Keratinocyte (primary cell): Measurements from ENCODE around the gene SEMA3C. TPM values are rescaled to one million over a fixed set of nuclear protein-coding genes. Genes with fewer than 3 reads are reported as not detected.

ENCODE experiments used
- DNase-seq: peaks from one replicate; pipeline ENCODE4 v3.0.0-alpha.2; 2011; ENCODE audit warnings: low read depth, missing footprints, low spot score
- FAIRE-seq: peaks from 2 replicates; lab custom pipeline; 2011; peaks lifted over from hg19 to GRCh38; lab: Jason Lieb, UNC
- H2AFZ ChIP-seq: 2 replicates; pipeline ENCODE4 v1.6.0; 2012; ENCODE audit warnings: low read length, control low read depth, inconsistent platforms; ENCODE audit not compliant: control insufficient read depth
- H3K27ac ChIP-seq: 2 replicates; pipeline ENCODE4 v1.5.1; 2011; ENCODE audit warnings: low read length; ENCODE audit not compliant: control insufficient read depth, insufficient read depth
- H3K27me3 ChIP-seq: 3 replicates; pipeline ENCODE4 v1.6.0; 2011; ENCODE audit warnings: low read length; ENCODE audit not compliant: control insufficient read depth, insufficient read depth; ENCODE audit errors: extremely low read depth
- H3K36me3 ChIP-seq, 2 experiments: 2 replicates in 1 of 2; 3 replicates in 1 of 2; pipeline ENCODE4 v1.5.1; 2011; ENCODE audit warnings: low read length in 2 of 2, mild to moderate bottlenecking in 1 of 2; ENCODE audit not compliant: control insufficient read depth in 2 of 2, insufficient read depth in 2 of 2; ENCODE audit errors: extremely low read depth in 1 of 2
- H3K4me1 ChIP-seq: 3 replicates; pipeline ENCODE4 v1.5.1; 2011; ENCODE audit warnings: low read length; ENCODE audit not compliant: control insufficient read depth, insufficient read depth; ENCODE audit errors: extremely low read depth
- H3K4me2 ChIP-seq: 3 replicates; pipeline ENCODE4 v1.6.0; 2011; ENCODE audit warnings: low read depth, low read length; ENCODE audit not compliant: control insufficient read depth, insufficient read depth; ENCODE audit errors: extremely low read depth
- H3K4me3 ChIP-seq, 3 experiments: fragments of 200-600 bp in 1 of 3; sonication (generic) in 1 of 3; 2 replicates in 2 of 3; 3 replicates in 1 of 3; pipeline ENCODE4 v1.5.1; 2011 to 2016; ENCODE audit warnings: low read length in 3 of 3, mild to moderate bottlenecking in 3 of 3, control low read depth in 2 of 3, inconsistent platforms in 1 of 3, low read depth in 1 of 3, mixed read lengths in 1 of 3, mixed run types in 1 of 3, moderate library complexity in 1 of 3; ENCODE audit not compliant: control insufficient read depth in 2 of 3, insufficient read depth in 2 of 3; ENCODE audit errors: extremely low read depth in 1 of 3
- H3K79me2 ChIP-seq: 2 replicates; pipeline ENCODE4 v1.6.0; 2012; ENCODE audit warnings: low read length; ENCODE audit not compliant: control insufficient read depth, insufficient read depth
- H3K9ac ChIP-seq: 3 replicates; pipeline ENCODE4 v1.6.0; 2011; ENCODE audit warnings: low read length; ENCODE audit not compliant: control insufficient read depth, insufficient read depth; ENCODE audit errors: extremely low read depth
- H3K9me1 ChIP-seq: 3 replicates; pipeline ENCODE4 v1.6.0; 2011; ENCODE audit warnings: low read length; ENCODE audit not compliant: control insufficient read depth, insufficient read depth; ENCODE audit errors: extremely low read depth
- H3K9me3 ChIP-seq: 2 replicates; pipeline ENCODE4 v1.5.1; 2012; ENCODE audit warnings: low read depth, low read length; ENCODE audit not compliant: control insufficient read depth
- H4K20me1 ChIP-seq: 3 replicates; pipeline ENCODE4 v1.6.0; 2011; ENCODE audit warnings: low read length; ENCODE audit not compliant: control insufficient read depth, insufficient read depth; ENCODE audit errors: extremely low read depth
- CTCF ChIP-seq, 3 experiments: IDR thresholded peaks in 1 of 3; conservative IDR thresholded peaks in 1 of 3; optimal IDR thresholded peaks in 1 of 3; 2 replicates in 2 of 3; 3 replicates in 1 of 3; pipeline versions ENCODE3 to v1.5.1; 2011; ENCODE audit warnings: low read length in 3 of 3, mild to moderate bottlenecking in 3 of 3, moderate library complexity in 2 of 3, control low read depth in 1 of 3, inconsistent platforms in 1 of 3; ENCODE audit not compliant: insufficient read depth in 2 of 3; ENCODE audit errors: extremely low read depth in 1 of 3
- EZH2 ChIP-seq: IDR thresholded peaks from one replicate; pipeline ENCODE4 v1.6.1; 2012; ENCODE audit warnings: inconsistent platforms, mild to moderate bottlenecking, low read length, moderate library complexity
- dilution Hi-C: fragments of 300-500 bp; cut with MboI; formaldehyde crosslinking; loops from one replicate; pipeline ENCODE4 v1.7.0; 2020; ENCODE audit warnings: low sequenced_read_pairs; ENCODE audit not compliant: extremely low pct_ligation_motif_present
- polyA plus RNA-seq, 5 experiments: library from polyadenylated mRNA; depleted of rRNA in 3 of 5; stranded (reverse) in 3 of 5; stranded (forward) in 1 of 5; unstranded in 1 of 5; fragments of >200 nt; gene quantifications; 1 replicate in 1 of 5; 2 replicates in 3 of 5; 3 replicates in 1 of 5; pipeline versions ENCODE4 v1.2.1 to v1.2.3, GENCODE V29; 2011 to 2012; ENCODE audit warnings: missing spikeins in 2 of 5, low read depth in 1 of 5, low replicate concordance in 1 of 5

The SEMA3C gene
- polyA plus RNA-seq, 1 donor (not counting 4 experiments of a cell fraction or from before 2014, with no cell fraction given) = 142 TPM

GRCh38 chr7:80705130-80705781 lies 213.6 kb downstream of the SEMA3C start:
- TF ChIP-seq CTCF (optimal IDR thresholded peaks at IDR 0.05 in 1 of 3, IDR thresholded peaks at IDR 0.05 in 1 of 3, conservative IDR thresholded peaks at IDR 0.05 in 1 of 3; ENCODE audit: extremely low read depth in 1 of 3, insufficient read depth in 2 of 3, low read length in 3 of 3) = no peak
- no peak for TF ChIP-seq EZH2
- no peak overlapping the region for H3K9ac ChIP-seq
- no peaks in the 10 kb centered on the region for H4K20me1 ChIP-seq
- no peak overlapping the region for H3K27ac ChIP-seq
- H3K36me3 ChIP-seq = no peaks in the 10 kb centered on the region
- H3K79me2 ChIP-seq = no peaks in the 10 kb centered on the region
- dilution Hi-C loops = no loop called here
- no peaks in the 10 kb centered on the region for H3K27me3 ChIP-seq
- H3K4me1 ChIP-seq = no peaks in the 10 kb centered on the region
- DNase-seq = no peak
- no peak overlapping the region for H3K4me2 ChIP-seq
- H3K9me1 ChIP-seq = no peaks in the 10 kb centered on the region
- no peaks in the 10 kb centered on the region for H3K9me3 ChIP-seq
- no peak overlapping the region for H2AFZ ChIP-seq
- no peak for FAIRE-seq
- no peak overlapping the region for H3K4me3 ChIP-seq

- DNase-seq = no peak
- Histone ChIP-seq H3K27me3 (no peaks in the 10 kb centered on the region), H3K27ac (no peak overlapping the region), H3K79me2 (no peaks in the 10 kb centered on the region), H3K4me1 (no peaks in the 10 kb centered on the region), H3K9me3 (no peaks in the 10 kb centered on the region), H4K20me1 (no peaks in the 10 kb centered on the region), H3K4me3 (no peak overlapping the region), H3K36me3 (no peaks in the 10 kb centered on the region), H3K9me1 (no peaks in the 10 kb centered on the region), H2AFZ (no peak overlapping the region), H3K9ac (no peak overlapping the region), H3K4me2 (no peak overlapping the region)
- TF ChIP-seq EZH2 (no peak), CTCF (optimal IDR thresholded peaks at IDR 0.05 in 1 of 3, IDR thresholded peaks at IDR 0.05 in 1 of 3, conservative IDR thresholded peaks at IDR 0.05 in 1 of 3; ENCODE audit: extremely low read depth in 1 of 3, insufficient read depth in 2 of 3, low read length in 3 of 3) (no peak)
- dilution Hi-C loops = no loop called here
- no peak for FAIRE-seq
These were observed 215.6 kb downstream of the SEMA3C start for GRCh38 chr7:80703272-80703671.
